Liver (tissue), 3 donors: Measurements from ENCODE around the gene KIAA0513.
A peak's percentile ranks its signal among the peaks of the same experiment; 100 is the strongest.

Experiments used
- EGR1 ChIP-seq, 2 donors: IDR thresholded peaks; 2 replicates each; pipeline ENCODE4 v1.6.1; 2016 to 2018; ENCODE audit warnings: antibody characterized with exemption in 2 of 2, low read depth in 2 of 2
- RXRA ChIP-seq, 2 donors: IDR thresholded peaks; 2 replicates each; pipeline ENCODE4 v1.6.1; 2017 to 2018; ENCODE audit warnings: antibody characterized with exemption in 2 of 2, mild to moderate bottlenecking in 1 of 2
- SP1 ChIP-seq: IDR thresholded peaks from 2 replicates; pipeline ENCODE4 v1.6.1; 2018; ENCODE audit warnings: antibody characterized with exemption, mild to moderate bottlenecking
- TAF1 ChIP-seq: conservative IDR thresholded peaks from 2 replicates; pipeline ENCODE4 v1.6.1; 2016; ENCODE audit warnings: antibody characterized with exemption, mild to moderate bottlenecking
- YY1 ChIP-seq: IDR thresholded peaks from 2 replicates; pipeline ENCODE4 v1.6.1; 2016; ENCODE audit warnings: antibody characterized with exemption, mild to moderate bottlenecking
- TF ChIP-seq, protein P1 (sequence below): fragments of 150-350 bp; IDR thresholded peaks from 2 replicates; pipeline ENCODE4 v1.5.1; 2017; ENCODE audit warnings: improper control_type of control experiment, low read depth, low read length; ENCODE audit not compliant: missing input control
- TF ChIP-seq, protein P2 (sequence below): IDR thresholded peaks from 2 replicates; pipeline ENCODE4 v1.6.1; 2016; ENCODE audit warnings: antibody characterized with exemption
- donor health status: healthy.
- donor health status: healthy.

DNA sequence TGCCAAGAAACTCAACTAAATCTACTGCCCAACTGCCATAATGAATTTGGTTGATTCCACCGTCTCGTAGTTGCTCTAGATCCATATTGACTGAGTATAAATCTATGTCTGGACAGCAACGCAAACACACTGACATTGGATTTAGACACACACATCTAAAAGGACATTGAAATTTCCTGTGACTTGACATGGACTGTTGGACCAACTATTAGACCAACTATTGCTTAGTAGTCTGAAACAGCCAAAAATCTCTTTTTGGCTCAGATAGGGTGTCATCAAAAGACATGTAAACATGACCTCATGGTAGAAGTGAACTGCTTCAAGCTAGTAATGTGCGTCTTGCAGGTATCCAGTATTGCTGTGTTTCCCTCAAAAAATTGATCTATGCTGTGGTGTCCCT lies 31.3 kb downstream of the KIAA0513 start:
- TF ChIP-seq, protein P1, sequence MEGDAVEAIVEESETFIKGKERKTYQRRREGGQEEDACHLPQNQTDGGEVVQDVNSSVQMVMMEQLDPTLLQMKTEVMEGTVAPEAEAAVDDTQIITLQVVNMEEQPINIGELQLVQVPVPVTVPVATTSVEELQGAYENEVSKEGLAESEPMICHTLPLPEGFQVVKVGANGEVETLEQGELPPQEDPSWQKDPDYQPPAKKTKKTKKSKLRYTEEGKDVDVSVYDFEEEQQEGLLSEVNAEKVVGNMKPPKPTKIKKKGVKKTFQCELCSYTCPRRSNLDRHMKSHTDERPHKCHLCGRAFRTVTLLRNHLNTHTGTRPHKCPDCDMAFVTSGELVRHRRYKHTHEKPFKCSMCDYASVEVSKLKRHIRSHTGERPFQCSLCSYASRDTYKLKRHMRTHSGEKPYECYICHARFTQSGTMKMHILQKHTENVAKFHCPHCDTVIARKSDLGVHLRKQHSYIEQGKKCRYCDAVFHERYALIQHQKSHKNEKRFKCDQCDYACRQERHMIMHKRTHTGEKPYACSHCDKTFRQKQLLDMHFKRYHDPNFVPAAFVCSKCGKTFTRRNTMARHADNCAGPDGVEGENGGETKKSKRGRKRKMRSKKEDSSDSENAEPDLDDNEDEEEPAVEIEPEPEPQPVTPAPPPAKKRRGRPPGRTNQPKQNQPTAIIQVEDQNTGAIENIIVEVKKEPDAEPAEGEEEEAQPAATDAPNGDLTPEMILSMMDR, result no peak
- TF ChIP-seq YY1 (no peak), EGR1 (IDR thresholded peaks at IDR 0.05; ENCODE audit: low read depth in 2 of 2) (no peak), RXRA (IDR thresholded peaks at IDR 0.05) (peak in 1 of 2 donors; percentile 75), SP1 (peak; percentile 68), TAF1 (no peak)
- TF ChIP-seq, protein P2, sequence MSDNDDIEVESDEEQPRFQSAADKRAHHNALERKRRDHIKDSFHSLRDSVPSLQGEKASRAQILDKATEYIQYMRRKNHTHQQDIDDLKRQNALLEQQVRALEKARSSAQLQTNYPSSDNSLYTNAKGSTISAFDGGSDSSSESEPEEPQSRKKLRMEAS, result no peak
